Spleen (tissue), 11 donors: Measurements from ENCODE around the gene COBL. TPM values are rescaled to one million over a fixed set of nuclear protein-coding genes. Genes with fewer than 3 reads are reported as not detected.

ENCODE experiments used
- DNase-seq: peaks from one replicate; pipeline ENCODE4 v3.0.0-alpha.2; 2020
- H3K27ac ChIP-seq, 8 donors: fragments of 200-600 bp; sonication (generic) in 7 of 8; 1 replicate in 4 of 8; 2 replicates in 4 of 8; pipeline versions ENCODE4 v1.5.0 to v1.8.0; 2016 to 2021; ENCODE audit warnings: inconsistent platforms in 4 of 8, mild to moderate bottlenecking in 4 of 8, moderate library complexity in 1 of 8
- H3K27me3 ChIP-seq, 7 donors: fragments of 200-600 bp; sonication (generic) in 6 of 7; replicated peaks in 1 of 7; 1 replicate in 4 of 7; 2 replicates in 3 of 7; pipeline versions ENCODE4 v1.5.0 to v1.8.0; 2016 to 2021; ENCODE audit warnings: inconsistent platforms in 3 of 7, mild to moderate bottlenecking in 1 of 7
- H3K36me3 ChIP-seq, 6 donors: fragments of 200-600 bp; sonication (generic) in 5 of 6; 1 replicate in 4 of 6; 2 replicates in 2 of 6; pipeline versions ENCODE4 v1.5.0 to v1.8.0; 2016 to 2021; ENCODE audit warnings: inconsistent platforms in 2 of 6
- H3K4me1 ChIP-seq, 6 donors: fragments of 200-600 bp; sonication (generic) in 5 of 6; 1 replicate in 3 of 6; 2 replicates in 3 of 6; pipeline versions ENCODE4 v1.5.0 to v1.8.0; 2016 to 2021; ENCODE audit warnings: inconsistent platforms in 3 of 6
- H3K4me3 ChIP-seq, 8 donors: fragments of 200-600 bp; sonication (generic) in 7 of 8; 1 replicate in 4 of 8; 2 replicates in 4 of 8; pipeline versions ENCODE4 v1.5.0 to v1.8.0; 2016 to 2021; ENCODE audit warnings: inconsistent platforms in 4 of 8, mild to moderate bottlenecking in 4 of 8, moderate library complexity in 2 of 8
- H3K9me3 ChIP-seq, 8 donors: fragments of 200-600 bp; sonication (generic) in 7 of 8; 1 replicate in 4 of 8; 2 replicates in 4 of 8; pipeline versions ENCODE4 v1.5.0 to v1.8.0; 2016 to 2021; ENCODE audit warnings: inconsistent platforms in 4 of 8
- POLR2A ChIP-seq, 3 donors: fragments of 450-650 bp; IDR thresholded peaks; one replicate each; pipeline ENCODE4 v1.5.1; 2017; ENCODE audit warnings: antibody characterized with exemption in 3 of 3, mild to moderate bottlenecking in 1 of 3
- POLR2AphosphoS5 ChIP-seq, 3 donors: sonication (generic); formaldehyde crosslinking; IDR thresholded peaks; one replicate each; pipeline ENCODE4 v1.5.1; 2017; ENCODE audit warnings: antibody characterized with exemption in 3 of 3
- WGBS, 5 donors: extraction: QIAGEN DNeasy Blood & Tissue Kit in 3 of 5; methylation state at CpG; one replicate each; pipeline versions ENCODE4 v1.1.5 to v1.1.7; 2013 to 2018; 5-methylcytosine and 5-hydroxymethylcytosine counted together
- intact Hi-C: fragments of 100-400 bp; cut with DNase I; formaldehyde crosslinking; loops from one replicate; pipeline ENCODE4 v1.15.0; 2023; ENCODE audit warnings: low total_unique reads
- polyA plus RNA-seq, 3 donors: library from polyadenylated mRNA; stranded (reverse); fragments of 200-250 nt; gene quantifications; one replicate each; pipeline ENCODE4 v1.2.1, GENCODE V29; 2013
- total RNA-seq, 7 donors: library from RNA; depleted of rRNA in 3 of 7; stranded (reverse); fragments of >200 nt in 3 of 7; fragmentation: NEBNext Ultra II Directional in 4 of 7; extraction: Animal tissue kit (Norgen Biotek cat#: 25700) in 4 of 7; gene quantifications; one replicate each; pipeline versions ENCODE4 v1.1.0 to v1.2.1, GENCODE V29; 2016 to 2021
- TF ChIP-seq, protein P1 (sequence below), 11 experiments: fragments of 200-600 bp in 7 of 11; fragments of 450-650 bp in 4 of 11; sonication (generic) in 4 of 11; IDR thresholded peaks in 8 of 11; conservative IDR thresholded peaks in 3 of 11; 1 replicate in 7 of 11; 2 replicates in 4 of 11; pipeline versions ENCODE4 v1.4.0 to v1.8.0; 2016 to 2021; ENCODE audit warnings: antibody characterized with exemption in 11 of 11, inconsistent platforms in 4 of 11, mild to moderate bottlenecking in 1 of 11
- donor health status: healthy with polysubstance abuse.
- donor health status: DM: no; HTN: no; CAD: no; lungs with moderate emphysema.
- donor health status: DM: no; HTN: no; CAD: no.
- donor health status: Bipolar disorder and iron deficiency.
- donor health status: healthy.
- donor health status: DM: no; HTN: no; CAD: no.
- donor health status: DM: yes; HTN: yes; CAD: no.

COBL gene
- total and polyA plus RNA-seq, 10 donors: 0.09 to 0.80 (median 0.57) TPM; not detected in 1

DNA sequence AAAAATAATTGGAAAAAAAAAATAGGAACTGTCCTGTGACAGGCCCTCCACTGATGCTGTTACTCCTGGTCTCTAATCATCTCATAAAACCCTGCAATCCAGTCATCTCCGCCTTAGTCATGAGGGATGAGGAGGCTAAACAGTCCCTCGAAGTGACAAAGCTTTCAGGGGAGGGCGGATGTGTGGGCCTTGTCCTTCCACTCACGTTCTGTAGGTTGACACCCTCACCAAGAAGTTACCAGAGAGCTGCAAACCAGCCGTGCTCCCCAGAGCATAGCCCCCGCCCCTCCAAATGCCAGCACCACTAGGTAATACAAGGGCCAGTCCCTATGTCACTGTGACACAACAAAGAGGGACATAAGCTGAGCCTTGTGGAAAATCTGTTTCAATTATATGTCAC is 11.9 kb downstream of the COBL start:
- 75 to 84% (median 79%) methylated on average over 6 of the region's 6 CpGs for WGBS, 5 donors
- intact Hi-C loops: no loop called here
- no peak for DNase-seq
- H3K4me3 ChIP-seq: no peak overlapping the region
- peaks cover 0 to 12% (median 0%) of the 10 kb centered on the region in 7 donors for H3K27me3 ChIP-seq
- H3K4me1 ChIP-seq: no peaks in the 10 kb centered on the region
- TF ChIP-seq POLR2AphosphoS5 (IDR thresholded peaks at IDR 0.05) (no peak), POLR2A (IDR thresholded peaks at IDR 0.05) (no peak)
- TF ChIP-seq, protein P1, sequence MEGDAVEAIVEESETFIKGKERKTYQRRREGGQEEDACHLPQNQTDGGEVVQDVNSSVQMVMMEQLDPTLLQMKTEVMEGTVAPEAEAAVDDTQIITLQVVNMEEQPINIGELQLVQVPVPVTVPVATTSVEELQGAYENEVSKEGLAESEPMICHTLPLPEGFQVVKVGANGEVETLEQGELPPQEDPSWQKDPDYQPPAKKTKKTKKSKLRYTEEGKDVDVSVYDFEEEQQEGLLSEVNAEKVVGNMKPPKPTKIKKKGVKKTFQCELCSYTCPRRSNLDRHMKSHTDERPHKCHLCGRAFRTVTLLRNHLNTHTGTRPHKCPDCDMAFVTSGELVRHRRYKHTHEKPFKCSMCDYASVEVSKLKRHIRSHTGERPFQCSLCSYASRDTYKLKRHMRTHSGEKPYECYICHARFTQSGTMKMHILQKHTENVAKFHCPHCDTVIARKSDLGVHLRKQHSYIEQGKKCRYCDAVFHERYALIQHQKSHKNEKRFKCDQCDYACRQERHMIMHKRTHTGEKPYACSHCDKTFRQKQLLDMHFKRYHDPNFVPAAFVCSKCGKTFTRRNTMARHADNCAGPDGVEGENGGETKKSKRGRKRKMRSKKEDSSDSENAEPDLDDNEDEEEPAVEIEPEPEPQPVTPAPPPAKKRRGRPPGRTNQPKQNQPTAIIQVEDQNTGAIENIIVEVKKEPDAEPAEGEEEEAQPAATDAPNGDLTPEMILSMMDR (IDR thresholded peaks at IDR 0.05 in 8 of 11, conservative IDR thresholded peaks at IDR 0.05 in 3 of 11): no peak
- no peaks in the 10 kb centered on the region for H3K36me3 ChIP-seq
- no peak overlapping the region for H3K27ac ChIP-seq
- no peaks in the 10 kb centered on the region for H3K9me3 ChIP-seq

DNA sequence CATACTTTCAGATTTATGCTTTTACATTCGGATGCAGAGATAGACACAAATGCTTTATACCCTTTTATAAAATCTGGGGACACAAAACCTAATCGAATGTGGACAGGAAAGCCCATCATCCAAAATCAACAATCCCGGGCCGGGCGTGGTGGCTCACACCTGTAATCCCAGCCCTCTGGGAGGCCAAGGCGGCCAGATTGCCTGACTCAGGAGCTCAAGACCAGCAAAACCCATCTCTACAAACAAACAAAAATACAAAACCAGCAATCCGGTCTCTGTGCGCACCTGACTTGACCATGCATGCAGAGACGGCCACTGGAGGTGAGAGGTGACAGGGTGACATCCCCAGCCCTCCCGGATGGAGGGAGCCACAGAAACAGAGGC is 13.5 kb downstream of the COBL start:
- H3K4me3 ChIP-seq: no peak overlapping the region
- H3K27ac ChIP-seq: no peak overlapping the region
- no peaks in the 10 kb centered on the region for H3K36me3 ChIP-seq
- no peaks in the 10 kb centered on the region for H3K9me3 ChIP-seq
- TF ChIP-seq, protein P1 (IDR thresholded peaks at IDR 0.05 in 8 of 11, conservative IDR thresholded peaks at IDR 0.05 in 3 of 11): no peak
- TF ChIP-seq POLR2A (IDR thresholded peaks at IDR 0.05): no peak
- TF ChIP-seq POLR2AphosphoS5 (IDR thresholded peaks at IDR 0.05): no peak
- peaks cover 0 to 3% (median 0%) of the 10 kb centered on the region in 7 donors for H3K27me3 ChIP-seq
- no peak for DNase-seq
- WGBS, 5 donors: 86 to 94% (median 91%) methylated on average over 10 of the region's 10 CpGs
- H3K4me1 ChIP-seq: no peaks in the 10 kb centered on the region
- intact Hi-C loops: no loop called here

DNA sequence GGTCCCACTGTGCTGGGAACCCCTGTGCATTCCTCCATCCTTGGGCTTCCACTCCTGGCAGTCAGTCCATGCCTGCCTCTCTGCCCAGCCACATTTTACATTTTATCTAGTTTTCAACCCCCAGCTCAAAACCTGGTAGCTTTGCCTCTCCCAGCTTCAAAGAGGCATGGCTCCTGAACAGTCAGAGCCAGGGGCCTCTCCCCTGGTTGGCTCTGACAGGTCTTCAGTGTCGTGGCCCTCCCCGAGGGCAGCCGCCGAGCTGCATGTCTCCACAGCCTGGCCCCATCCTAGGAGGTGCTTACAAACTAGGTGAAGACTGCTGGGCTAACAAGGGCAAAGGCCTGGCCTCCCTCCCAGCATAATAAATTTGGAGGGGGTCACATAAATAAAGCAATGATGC is 14.8 kb downstream of the COBL start:
- DNase-seq: no peak
- whole genome bisulfite sequencing, 5 donors: 73 to 92% (median 83%) methylated on average over 4 of the region's 4 CpGs
- TF ChIP-seq POLR2A (IDR thresholded peaks at IDR 0.05) (no peak), POLR2AphosphoS5 (IDR thresholded peaks at IDR 0.05) (no peak)
- TF ChIP-seq, protein P1 (IDR thresholded peaks at IDR 0.05 in 8 of 11, conservative IDR thresholded peaks at IDR 0.05 in 3 of 11): no peak

DNA sequence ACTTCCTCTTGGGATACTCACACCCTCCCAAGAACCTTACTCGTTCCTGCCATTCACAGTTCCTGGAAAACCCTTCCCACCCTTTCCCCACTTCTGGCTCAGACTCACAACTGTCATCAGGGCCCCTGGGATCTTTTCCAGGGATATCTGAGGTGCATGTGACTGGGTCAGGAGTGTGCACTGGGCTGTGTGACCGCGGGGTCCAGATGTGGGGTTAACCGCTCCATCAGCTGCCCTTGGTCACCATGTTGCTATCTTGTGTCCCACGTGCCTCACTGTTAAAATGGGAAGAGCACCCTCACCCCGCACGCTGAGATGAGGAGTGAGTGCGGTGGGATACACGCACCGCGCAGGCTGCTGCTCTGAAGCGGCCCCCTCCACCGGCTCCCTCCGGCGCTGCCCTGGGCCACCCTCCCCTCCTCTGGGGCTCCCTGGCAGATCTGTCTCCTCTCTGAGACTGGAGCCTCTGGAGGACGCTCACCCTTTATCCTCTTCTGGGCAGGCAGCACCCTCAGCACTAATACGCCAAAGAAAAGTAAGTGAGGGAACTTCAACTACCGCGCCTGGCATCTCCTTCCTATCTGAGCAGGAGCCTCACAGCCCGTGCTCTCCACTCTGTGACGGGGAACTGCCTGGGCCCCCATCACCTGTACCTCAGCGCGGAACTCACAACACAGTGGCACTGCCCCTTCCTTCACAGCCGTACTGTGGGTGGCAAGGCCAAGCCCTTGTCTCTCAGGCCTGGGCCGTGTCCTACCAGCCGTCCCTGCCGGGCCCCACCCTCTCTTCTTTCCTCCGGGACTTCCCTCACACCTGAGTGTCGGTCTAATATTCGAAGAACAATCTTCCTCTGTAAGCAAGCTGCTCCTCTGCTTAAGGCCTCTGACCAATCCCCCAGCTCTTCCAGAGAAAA is 15.6 kb downstream of the COBL start:
- TF ChIP-seq, protein P1 (IDR thresholded peaks at IDR 0.05 in 8 of 11, conservative IDR thresholded peaks at IDR 0.05 in 3 of 11): no peak
- TF ChIP-seq POLR2A (IDR thresholded peaks at IDR 0.05): no peak
- TF ChIP-seq POLR2AphosphoS5 (IDR thresholded peaks at IDR 0.05): no peak
- no peak for DNase-seq
- no peaks in the 10 kb centered on the region for H3K9me3 ChIP-seq
- H3K27ac ChIP-seq: no peak overlapping the region
- no peak overlapping the region for H3K4me3 ChIP-seq
- intact Hi-C loops: no loop called here
- no peaks in the 10 kb centered on the region for H3K4me1 ChIP-seq
- 89 to 93% (median 92%) methylated on average over 25 to 30 of the region's 30 CpGs for WGBS, 5 donors
- H3K27me3 ChIP-seq: no peaks in the 10 kb centered on the region
- H3K36me3 ChIP-seq: no peaks in the 10 kb centered on the region

More for the DNA sequence above, 14.8 kb downstream of the COBL start:
- Histone ChIP-seq H3K36me3 (no peaks in the 10 kb centered on the region), H3K4me3 (no peak overlapping the region), H3K27ac (no peak overlapping the region), H3K27me3 (peaks cover 0 to 2% (median 0%) of the 10 kb centered on the region in 7 donors), H3K9me3 (no peaks in the 10 kb centered on the region), H3K4me1 (no peaks in the 10 kb centered on the region)
- intact Hi-C loops: no loop called here
